Smooth muscle cell (in vitro differentiated cells): Measurements from ENCODE around the gene ADCY7. TPM values are rescaled to one million over a fixed set of nuclear protein-coding genes. Genes with fewer than 3 reads are reported as not detected.

Experiments
- DNase-seq: peaks from one replicate; lab custom pipeline; 2025; ENCODE audit not compliant: unreplicated experiment; lab: John Stamatoyannopoulos, UW
- H2AFZ ChIP-seq: fragments of 200-600 bp; sonication (generic); 2 replicates; pipeline ENCODE4 v1.6.0; 2016; ENCODE audit warnings: antibody characterized with exemption, low read depth, mild to moderate bottlenecking
- H3F3A ChIP-seq: fragments of 200-600 bp; sonication (generic); 2 replicates; pipeline ENCODE4 v1.6.0; 2017; ENCODE audit warnings: antibody characterized with exemption, low read depth
- H3K27ac ChIP-seq: fragments of 200-600 bp; sonication (generic); 2 replicates; pipeline ENCODE4 v1.5.1; 2016; ENCODE audit warnings: low read depth, mild to moderate bottlenecking
- H3K27me3 ChIP-seq: fragments of 200-600 bp; sonication (generic); 2 replicates; pipeline ENCODE4 v1.6.1; 2016; ENCODE audit warnings: low read depth, mild to moderate bottlenecking
- H3K36me3 ChIP-seq: fragments of 200-600 bp; sonication (generic); 2 replicates; pipeline ENCODE4 v1.5.1; 2016; ENCODE audit warnings: low read depth
- H3K4me1 ChIP-seq: fragments of 200-600 bp; sonication (generic); 2 replicates; pipeline ENCODE4 v1.5.1; 2016; ENCODE audit warnings: low read depth
- H3K4me2 ChIP-seq: fragments of 200-600 bp; sonication (generic); 2 replicates; pipeline ENCODE4 v1.6.0; 2016; ENCODE audit warnings: mild to moderate bottlenecking
- H3K4me3 ChIP-seq: fragments of 200-600 bp; sonication (generic); 2 replicates; pipeline ENCODE4 v1.5.1; 2016; ENCODE audit warnings: mild to moderate bottlenecking
- H3K79me2 ChIP-seq: fragments of 200-600 bp; sonication (generic); 2 replicates; pipeline ENCODE4 v1.6.0; 2016; ENCODE audit warnings: low read depth, mild to moderate bottlenecking
- H3K9ac ChIP-seq: fragments of 200-600 bp; sonication (generic); 2 replicates; pipeline ENCODE4 v1.6.0; 2016; ENCODE audit warnings: low read depth
- H3K9me3 ChIP-seq: fragments of 200-600 bp; sonication (generic); replicated peaks from 2 replicates; pipeline ENCODE4 v1.5.1; 2016; ENCODE audit warnings: low read depth
- H4K20me1 ChIP-seq: fragments of 200-600 bp; sonication (generic); 2 replicates; pipeline ENCODE4 v1.6.0; 2016; ENCODE audit warnings: low read depth
- CTCF ChIP-seq: fragments of 200-600 bp; sonication (generic); IDR thresholded peaks from 2 replicates; pipeline ENCODE4 v1.5.1; 2017; ENCODE audit warnings: borderline replicate concordance, mild to moderate bottlenecking, antibody characterized with exemption; ENCODE audit not compliant: insufficient read depth, poor library complexity, severe bottlenecking
- WGBS: methylation state at CpG from one replicate; pipeline ENCODE4 v1.1.7; 2016; ENCODE audit warnings: low lambda C conversion rate; 5-methylcytosine and 5-hydroxymethylcytosine counted together
- polyA plus RNA-seq: library from polyadenylated mRNA; unstranded; fragments of >200 nt; fragmentation: Nextera tagmentation; extraction: Ambion mirVana; gene quantifications from 2 replicates; pipeline ENCODE4 v1.2.1, GENCODE V29; 2016
- total RNA-seq: library from RNA; depleted of rRNA; stranded (reverse); fragments of >200 nt; gene quantifications from 2 replicates; pipeline ENCODE4 v1.2.3, GENCODE V29; 2014

The ADCY7 gene
- total and polyA plus RNA-seq, 2 experiments from 2014 or later = 28.1 to 31.6 TPM

GRCh38 chr16:50278251-50278650 lies 11.9 kb downstream of the ADCY7 start:
- Histone ChIP-seq H3F3A (no peaks in the 10 kb centered on the region), H2AFZ (no peak overlapping the region), H3K9ac (no peak overlapping the region), H4K20me1 (peaks cover 79% of the 10 kb centered on the region), H3K36me3 (no peaks in the 10 kb centered on the region), H3K4me2 (no peak overlapping the region), H3K27me3 (no peaks in the 10 kb centered on the region), H3K27ac (no peak overlapping the region), H3K4me1 (peaks cover 6% of the 10 kb centered on the region), H3K79me2 (peaks cover 9% of the 10 kb centered on the region), H3K4me3 (no peak overlapping the region), H3K9me3 (no peaks in the 10 kb centered on the region)
- WGBS = 80% methylated on average over 3 of the region's 3 CpGs
- no peak for DNase-seq
- TF ChIP-seq CTCF = no peak

- Histone ChIP-seq H3K27me3 (no peaks in the 10 kb centered on the region), H2AFZ (no peak overlapping the region), H3K4me3 (no peak overlapping the region), H3K36me3 (no peaks in the 10 kb centered on the region), H4K20me1 (peaks cover 79% of the 10 kb centered on the region), H3K79me2 (peaks cover 13% of the 10 kb centered on the region), H3K4me1 (peaks cover 6% of the 10 kb centered on the region), H3K4me2 (no peak overlapping the region), H3K9ac (no peak overlapping the region), H3F3A (no peaks in the 10 kb centered on the region), H3K27ac (no peak overlapping the region), H3K9me3 (no peaks in the 10 kb centered on the region)
- DNase-seq = no peak
- 62% methylated on average over 2 of the region's 2 CpGs for WGBS
- TF ChIP-seq CTCF = no peak
These were observed 13.1 kb downstream of the ADCY7 start for GRCh38 chr16:50279504-50279865.

GRCh38 chr16:50280932-50281331 lies 14.6 kb downstream of the ADCY7 start:
- Histone ChIP-seq H2AFZ (no peak overlapping the region), H3K4me1 (peaks cover 6% of the 10 kb centered on the region), H3K4me3 (no peak overlapping the region), H3K27ac (no peak overlapping the region), H4K20me1 (peaks cover 79% of the 10 kb centered on the region), H3K9me3 (no peaks in the 10 kb centered on the region), H3K79me2 (peaks cover 13% of the 10 kb centered on the region), H3K4me2 (no peak overlapping the region), H3K9ac (no peak overlapping the region), H3K36me3 (no peaks in the 10 kb centered on the region), H3F3A (no peaks in the 10 kb centered on the region), H3K27me3 (no peaks in the 10 kb centered on the region)
- no peak for DNase-seq
- no peak for TF ChIP-seq CTCF
- 94% methylated on average over 5 of the region's 5 CpGs for WGBS

GRCh38 chr16:50281391-50282009 lies 15.1 kb downstream of the ADCY7 start:
- Histone ChIP-seq H3F3A (no peaks in the 10 kb centered on the region), H3K27ac (no peak overlapping the region), H3K4me1 (peaks cover 6% of the 10 kb centered on the region), H3K4me2 (peak overlapping the region; percentile 44), H3K79me2 (peaks cover 13% of the 10 kb centered on the region), H4K20me1 (peaks cover 79% of the 10 kb centered on the region), H2AFZ (no peak overlapping the region), H3K27me3 (no peaks in the 10 kb centered on the region), H3K4me3 (no peak overlapping the region), H3K36me3 (no peaks in the 10 kb centered on the region), H3K9me3 (no peaks in the 10 kb centered on the region), H3K9ac (no peak overlapping the region)
- DNase-seq = no peak
- 90% methylated on average over 21 of the region's 21 CpGs for WGBS
- no peak for TF ChIP-seq CTCF
